Measurements from ENCODE around the gene OLFML2B.

GRCh38 chr1:162019446-162019845 lies 4.2 kb downstream of the OLFML2B start:
- no peak for TF ChIP-seq SMC3 (IDR thresholded peaks at IDR 0.05; ENCODE audit: low read depth, low read length)
- TF ChIP-seq CTCF (conservative IDR thresholded peaks at IDR 0.05; ENCODE audit: low read depth, low read length): no peak

Data from IMR-90 (cell line).